Type B pancreatic cell (in vitro differentiated cells): ENCODE results near the gene KRT72. TPM values are rescaled to one million over a fixed set of nuclear protein-coding genes. Genes with fewer than 3 reads are reported as not detected.
A peak's percentile ranks its signal among the peaks of the same experiment; 100 is the strongest.

Experiments
- DNase-seq: peaks from one replicate; pipeline ENCODE4 v3.0.0; 2021; ENCODE audit warnings: mixed read lengths; ENCODE audit not compliant: unreplicated experiment; ENCODE audit errors: extremely low spot score
- H3K27ac Mint-ChIP-seq: 2 replicates; pipeline ENCODE4 v1.8.0; 2021; ENCODE audit warnings: mild to moderate bottlenecking, mixed read lengths
- H3K27me3 Mint-ChIP-seq: 2 replicates; pipeline ENCODE4 v1.8.0; 2021; ENCODE audit warnings: mixed read lengths
- H3K36me3 Mint-ChIP-seq: 2 replicates; pipeline ENCODE4 v1.8.0; 2021; ENCODE audit warnings: mixed read lengths
- H3K4me1 Mint-ChIP-seq: one replicate; pipeline ENCODE4 v1.8.0; 2021; ENCODE audit warnings: mixed read lengths; ENCODE audit not compliant: unreplicated experiment
- H3K4me3 Mint-ChIP-seq: 2 replicates; pipeline ENCODE4 v1.8.0; 2021; ENCODE audit warnings: mild to moderate bottlenecking, mixed read lengths
- H3K9me3 Mint-ChIP-seq: 2 replicates; pipeline ENCODE4 v1.8.0; 2021; ENCODE audit warnings: mixed read lengths
- CTCF ChIP-seq: fragments of 200-600 bp; sonication (generic); conservative IDR thresholded peaks from 2 replicates; pipeline ENCODE4 v1.5.0; 2021; ENCODE audit warnings: antibody characterized with exemption, mild to moderate bottlenecking
- total RNA-seq: library from RNA; stranded (reverse); gene quantifications from 2 replicates; pipeline ENCODE4 v1.2.1, GENCODE V29; 2021; ENCODE audit warnings: low replicate concordance

The KRT72 gene
- total RNA-seq, 1 donor from 2014 or later, result 0.48 TPM

DNA sequence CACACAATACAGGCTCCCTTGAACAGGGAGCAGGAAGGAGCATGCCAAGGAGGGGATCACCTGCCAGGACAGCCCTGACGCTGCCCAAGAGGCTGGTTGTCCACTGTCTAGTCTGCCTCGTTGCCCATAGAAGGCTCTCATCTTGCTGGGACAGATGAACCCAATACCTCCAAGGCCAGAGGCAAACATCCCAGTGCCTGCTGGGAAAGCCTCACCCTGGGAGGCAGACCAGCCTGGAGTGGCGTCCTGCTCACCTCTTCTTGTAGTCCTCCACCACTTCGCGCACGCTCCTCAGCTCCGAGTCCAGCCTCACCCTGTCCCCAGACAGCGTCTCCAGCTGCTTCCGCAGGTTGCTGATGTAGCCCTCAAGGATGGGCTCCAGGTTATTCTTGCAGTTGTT lies 14.6 kb upstream of the KRT72 start:
- DNase-seq, result no peak
- Mint-ChIP-seq H3K4me3 (no peak overlapping the region), H3K27ac (no peak overlapping the region), H3K4me1 (no peaks in the 10 kb centered on the region), H3K27me3 (peaks cover 40% of the 10 kb centered on the region), H3K9me3 (no peaks in the 10 kb centered on the region), H3K36me3 (no peaks in the 10 kb centered on the region)
- no peak for TF ChIP-seq CTCF

DNA sequence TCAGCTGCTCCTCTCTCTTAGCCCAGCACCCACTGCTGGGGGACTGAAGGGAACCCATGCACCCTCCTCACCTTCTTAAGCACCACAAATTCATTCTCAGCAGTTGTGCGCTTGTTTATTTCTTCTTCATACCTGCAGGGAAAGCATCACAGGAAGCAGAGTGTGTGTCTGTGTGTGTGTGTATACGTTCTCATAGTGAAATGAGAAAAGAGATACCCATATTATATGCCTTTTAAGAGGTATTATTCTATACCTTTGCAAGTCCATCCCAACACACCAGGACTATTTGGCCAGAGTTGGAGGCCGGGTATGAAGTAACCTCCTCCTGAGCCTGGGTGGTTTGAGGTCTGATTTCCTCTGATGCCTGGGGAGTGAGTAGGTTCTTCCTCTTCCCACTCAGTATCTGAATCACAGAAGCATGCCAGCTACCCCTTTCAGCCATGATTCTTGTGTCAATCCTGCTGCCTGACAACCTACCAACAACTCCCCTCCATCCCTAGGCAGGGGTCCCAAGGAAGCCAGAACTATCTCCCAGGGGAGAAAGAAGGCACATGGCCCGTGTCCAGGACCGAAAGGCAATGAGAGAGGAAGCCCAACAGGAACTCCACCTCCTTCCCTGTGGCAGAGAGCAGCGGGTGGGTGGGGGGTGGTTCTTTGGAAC lies 14.1 kb upstream of the KRT72 start:
- Mint-ChIP-seq H3K36me3 (no peaks in the 10 kb centered on the region), H3K4me3 (no peak overlapping the region), H3K4me1 (no peaks in the 10 kb centered on the region), H3K9me3 (no peaks in the 10 kb centered on the region), H3K27ac (no peak overlapping the region), H3K27me3 (peaks cover 40% of the 10 kb centered on the region)
- no peak for DNase-seq
- no peak for TF ChIP-seq CTCF

DNA sequence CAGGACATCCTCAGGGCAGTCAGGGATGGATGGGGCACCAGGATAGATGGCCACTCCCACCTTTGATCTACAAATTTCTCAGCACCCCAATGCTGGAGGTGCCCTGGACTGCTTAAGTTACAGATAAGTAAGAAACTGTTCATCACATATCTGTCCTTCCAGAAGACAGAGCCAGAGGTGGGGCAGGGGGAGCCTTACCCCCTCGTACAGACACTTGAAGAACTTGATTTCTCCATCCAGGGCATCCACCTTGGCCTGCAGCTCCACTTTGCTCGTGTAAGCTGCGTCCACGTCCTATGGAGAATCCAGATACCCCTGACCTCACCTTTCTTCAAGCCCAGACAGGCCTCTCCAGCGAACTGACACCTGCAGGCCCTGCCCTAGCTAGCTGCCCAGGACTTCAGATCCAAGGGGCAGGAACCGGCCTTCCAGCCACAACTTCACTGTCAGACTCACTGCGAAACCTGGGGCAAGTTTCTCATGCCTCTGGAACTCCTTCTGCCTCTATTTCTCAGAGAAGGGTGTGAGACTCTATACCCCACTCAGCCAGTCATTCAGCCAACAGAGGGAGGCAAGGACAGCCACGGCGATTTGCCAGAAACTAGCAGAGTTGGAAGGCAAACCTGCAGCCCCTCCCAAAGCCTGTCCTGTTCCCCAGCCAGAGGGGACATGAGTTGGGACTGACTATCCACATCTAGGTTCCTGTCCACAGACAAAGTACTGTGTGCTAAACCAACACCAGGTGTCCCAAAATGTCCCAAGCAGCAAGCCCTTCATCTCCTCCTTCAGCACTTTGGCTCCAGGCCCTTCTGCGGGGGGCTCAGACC lies 13.3 kb upstream of the KRT72 start:
- Mint-ChIP-seq H3K27me3 (peaks cover 39% of the 10 kb centered on the region), H3K9me3 (no peaks in the 10 kb centered on the region), H3K36me3 (no peaks in the 10 kb centered on the region), H3K4me1 (no peaks in the 10 kb centered on the region), H3K4me3 (no peak overlapping the region), H3K27ac (no peak overlapping the region)
- TF ChIP-seq CTCF, result no peak
- DNase-seq, result peak; percentile 51

DNA sequence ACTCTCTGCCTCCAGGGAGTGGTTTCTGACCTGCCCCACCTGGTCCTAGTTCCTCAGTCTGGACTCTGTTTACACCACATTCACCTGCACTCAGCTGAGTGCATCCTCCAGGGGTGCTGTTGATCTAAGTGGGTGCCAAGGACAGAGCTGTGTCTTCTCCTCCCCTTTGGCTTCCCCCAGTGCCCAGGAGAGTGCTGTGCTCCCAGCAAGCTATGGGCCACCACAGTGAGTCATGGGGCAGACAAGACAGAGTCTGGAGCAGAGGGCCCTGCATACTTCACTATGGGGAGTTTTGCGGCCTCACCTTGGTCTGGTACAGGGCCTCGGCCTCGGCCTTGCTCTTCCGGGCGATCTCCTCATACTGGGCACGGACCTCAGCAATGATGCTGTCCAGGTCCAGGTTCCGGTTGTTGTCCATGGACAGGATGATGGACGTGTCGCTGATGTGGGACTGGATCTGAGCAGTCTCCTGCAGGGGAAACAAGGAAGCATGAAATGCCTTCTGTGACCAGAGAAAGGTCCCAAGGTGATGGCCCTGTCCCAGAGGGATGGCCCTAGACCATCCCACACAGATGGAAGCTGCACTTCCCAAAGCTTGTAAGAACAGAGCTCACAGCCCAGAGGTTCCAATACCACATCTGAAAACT lies 12.2 kb upstream of the KRT72 start:
- Mint-ChIP-seq H3K4me1 (no peaks in the 10 kb centered on the region), H3K27ac (no peak overlapping the region), H3K4me3 (no peak overlapping the region), H3K9me3 (no peaks in the 10 kb centered on the region), H3K36me3 (no peaks in the 10 kb centered on the region), H3K27me3 (peaks cover 43% of the 10 kb centered on the region)
- TF ChIP-seq CTCF, result no peak
- DNase-seq, result peak; percentile 24

GRCh38 chr12:52612431-52613383 lies 11.4 kb upstream of the KRT72 start:
- Mint-ChIP-seq H3K9me3 (no peaks in the 10 kb centered on the region), H3K36me3 (no peaks in the 10 kb centered on the region), H3K4me3 (no peak overlapping the region), H3K27ac (no peak overlapping the region), H3K4me1 (no peaks in the 10 kb centered on the region), H3K27me3 (peaks cover 47% of the 10 kb centered on the region)
- no peak for TF ChIP-seq CTCF
- peak; percentile 10 for DNase-seq
